ENCODE measurements around the gene TINCR.

GRCh38 chr19:5595129-5595528 is 27.4 kb upstream of the TINCR start:
- no peak for TF ChIP-seq CTCF (IDR thresholded peaks at IDR 0.05; ENCODE audit: low read depth, low read length, missing input control)
- no peak for TF ChIP-seq RAD21 (IDR thresholded peaks at IDR 0.05)

Data from liver (tissue), 3 donors.